Neuronal stem cell (in vitro differentiated cells): ENCODE measurements around the gene PPM1B.
"Not testable (repeated sequence)": the region's sequence is repeated elsewhere in the genome, so short reads cannot be mapped to it uniquely, and the experiment has no call there.

ENCODE experiments used
- DNase-seq: peaks from one replicate; pipeline ENCODE4 v3.0.0-alpha.2; 2013; ENCODE audit warnings: low spot score
- H2AFZ ChIP-seq: one replicate; pipeline ENCODE4 v1.6.1; 2013; ENCODE audit warnings: mild to moderate bottlenecking, low read length, inconsistent platforms
- H2AK5ac ChIP-seq: 2 replicates; pipeline ENCODE4 v1.6.1; 2013; ENCODE audit warnings: low read depth, mild to moderate bottlenecking, inconsistent platforms, low read length, moderate library complexity, mixed read lengths
- H2BK120ac ChIP-seq: 2 replicates; pipeline ENCODE4 v1.6.1; 2013; ENCODE audit warnings: low read depth, mild to moderate bottlenecking, inconsistent platforms, low read length, moderate library complexity, mixed read lengths
- H2BK12ac ChIP-seq: one replicate; pipeline ENCODE4 v1.6.1; 2013; ENCODE audit warnings: low read length, inconsistent platforms
- H2BK15ac ChIP-seq: 2 replicates; pipeline ENCODE4 v1.6.1; 2013; ENCODE audit warnings: mild to moderate bottlenecking, low read length, inconsistent platforms, mixed read lengths
- H2BK5ac ChIP-seq: one replicate; pipeline ENCODE4 v1.6.1; 2013; ENCODE audit warnings: inconsistent platforms, mild to moderate bottlenecking, low read length, moderate library complexity
- H3K14ac ChIP-seq: one replicate; pipeline ENCODE4 v1.6.1; 2013; ENCODE audit warnings: low read length, inconsistent platforms
- H3K18ac ChIP-seq: 2 replicates; pipeline ENCODE4 v1.6.1; 2013; ENCODE audit warnings: low read length, inconsistent platforms
- H3K23ac ChIP-seq: 2 replicates; pipeline ENCODE4 v1.6.1; 2013; ENCODE audit warnings: low read depth, mild to moderate bottlenecking, mixed read lengths, low read length, inconsistent platforms; ENCODE audit not compliant: poor library complexity
- H3K27ac ChIP-seq: replicated peaks from 3 replicates; pipeline ENCODE4 v1.5.1; 2013; ENCODE audit warnings: low read length, inconsistent platforms
- H3K27me3 ChIP-seq, 3 experiments: 2 replicates each; pipeline ENCODE4 v1.6.1; 2013; ENCODE audit warnings: low read length in 3 of 3, mild to moderate bottlenecking in 2 of 3, inconsistent platforms in 1 of 3, low read depth in 1 of 3, mixed read lengths in 1 of 3, moderate library complexity in 1 of 3; ENCODE audit not compliant: control insufficient read depth in 3 of 3, insufficient read depth in 3 of 3
- H3K36me3 ChIP-seq, 2 donors: replicated peaks in 1 of 2; 2 replicates each; pipeline ENCODE4 v1.6.1; 2013; ENCODE audit warnings: low read length in 2 of 2; ENCODE audit not compliant: control insufficient read depth in 2 of 2, insufficient read depth in 2 of 2
- H3K4ac ChIP-seq: 2 replicates; pipeline ENCODE4 v1.6.1; 2013; ENCODE audit warnings: inconsistent platforms, mild to moderate bottlenecking, low read length, moderate library complexity
- H3K4me1 ChIP-seq, 2 donors: 1 replicate in 1 of 2; 2 replicates in 1 of 2; pipeline ENCODE4 v1.6.1; 2013; ENCODE audit warnings: low read length in 2 of 2, low read depth in 1 of 2; ENCODE audit not compliant: control insufficient read depth in 2 of 2, insufficient read depth in 1 of 2
- H3K4me2 ChIP-seq: one replicate; pipeline ENCODE4 v1.6.1; 2013; ENCODE audit warnings: mild to moderate bottlenecking, low read length, inconsistent platforms; ENCODE audit not compliant: insufficient read depth, poor library complexity, severe bottlenecking
- H3K4me3 ChIP-seq, 2 donors: 2 replicates each; pipeline ENCODE4 v1.5.1; 2013; ENCODE audit warnings: low read length in 2 of 2, mild to moderate bottlenecking in 2 of 2, inconsistent platforms in 1 of 2, moderate library complexity in 1 of 2
- H3K79me1 ChIP-seq: one replicate; pipeline ENCODE4 v1.6.1; 2013; ENCODE audit warnings: low read depth, mild to moderate bottlenecking, inconsistent platforms, low read length, moderate library complexity
- H3K9ac ChIP-seq: one replicate; pipeline ENCODE4 v1.6.1; 2013; ENCODE audit warnings: mild to moderate bottlenecking, low read depth, low read length, inconsistent platforms; ENCODE audit not compliant: poor library complexity
- H3K9me3 ChIP-seq, 2 donors: replicated peaks in 1 of 2; 2 replicates each; pipeline versions ENCODE3 to v1.6.1; 2013; ENCODE audit warnings: low read length in 2 of 2, mild to moderate bottlenecking in 2 of 2, inconsistent platforms in 1 of 2, low read depth in 1 of 2, mixed read lengths in 1 of 2, moderate library complexity in 1 of 2; ENCODE audit not compliant: control insufficient read depth in 2 of 2, insufficient read depth in 1 of 2
- H4K8ac ChIP-seq: one replicate; pipeline ENCODE4 v1.6.1; 2013; ENCODE audit warnings: low read depth, mild to moderate bottlenecking, inconsistent platforms, low read length, moderate library complexity
- H4K91ac ChIP-seq: one replicate; pipeline ENCODE4 v1.6.1; 2013; ENCODE audit warnings: low read length, low read depth, mild to moderate bottlenecking, inconsistent platforms; ENCODE audit not compliant: poor library complexity
- WGBS, 2 donors: extraction: QIAGEN DNeasy Blood & Tissue Kit; methylation state at CpG; one replicate each; pipeline ENCODE4 v1.1.7; 2013; ENCODE audit warnings: missing lambda C conversion rate in 2 of 2, mixed read lengths in 1 of 2; ENCODE audit not compliant: insufficient read length in 2 of 2, insufficient replicate concordance in 1 of 2; ENCODE audit errors: extremely low coverage in 2 of 2; 5-methylcytosine and 5-hydroxymethylcytosine counted together

Gene PPM1B

DNA sequence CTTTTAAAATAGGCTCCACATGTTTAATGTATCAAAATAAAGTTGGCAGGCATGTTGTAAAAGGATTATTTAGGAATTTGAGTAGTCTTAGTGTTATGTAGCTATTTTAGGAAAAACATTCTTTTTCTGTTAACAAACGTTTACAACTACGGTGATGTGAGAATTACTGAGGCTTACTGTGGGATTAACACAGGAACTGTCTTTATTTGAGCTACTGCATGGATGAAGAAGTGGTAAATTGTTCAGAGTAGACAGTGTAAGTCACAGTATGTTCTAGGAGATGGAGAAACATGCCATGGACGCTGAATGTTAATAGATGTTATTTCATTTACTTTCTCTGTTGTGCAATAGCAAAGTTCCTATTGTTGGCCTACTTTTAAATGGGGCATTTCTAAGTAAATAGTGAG, 1.6 kb downstream of the PPM1B start:
- Histone ChIP-seq H2BK12ac (no peak overlapping the region), H3K79me1 (peaks cover 6% of the 10 kb centered on the region), H3K27ac (no peak overlapping the region), H3K4me1 (peaks cover 1 to 3% of the 10 kb centered on the region in 2 donors), H3K4me3 (peak overlapping the region in 1 of 2 donors; percentile 91), H3K9ac (no peak overlapping the region), H3K27me3 (no peaks in the 10 kb centered on the region), H3K4me2 (no peak overlapping the region), H3K9me3 (peaks cover 0 to 10% of the 10 kb centered on the region in 2 donors), H3K23ac (no peak overlapping the region), H2AK5ac (no peak overlapping the region), H2AFZ (no peak overlapping the region), H3K18ac (no peak overlapping the region), H3K14ac (no peak overlapping the region), H4K91ac (no peak overlapping the region), H2BK120ac (no peak overlapping the region), H2BK15ac (no peak overlapping the region), H3K36me3 (no peaks in the 10 kb centered on the region), H3K4ac (no peak overlapping the region), H2BK5ac (no peak overlapping the region), H4K8ac (no peak overlapping the region)
- WGBS, 2 donors, result no CpG with 5 or more reads among the region's 3 CpGs
- no peak for DNase-seq

DNA sequence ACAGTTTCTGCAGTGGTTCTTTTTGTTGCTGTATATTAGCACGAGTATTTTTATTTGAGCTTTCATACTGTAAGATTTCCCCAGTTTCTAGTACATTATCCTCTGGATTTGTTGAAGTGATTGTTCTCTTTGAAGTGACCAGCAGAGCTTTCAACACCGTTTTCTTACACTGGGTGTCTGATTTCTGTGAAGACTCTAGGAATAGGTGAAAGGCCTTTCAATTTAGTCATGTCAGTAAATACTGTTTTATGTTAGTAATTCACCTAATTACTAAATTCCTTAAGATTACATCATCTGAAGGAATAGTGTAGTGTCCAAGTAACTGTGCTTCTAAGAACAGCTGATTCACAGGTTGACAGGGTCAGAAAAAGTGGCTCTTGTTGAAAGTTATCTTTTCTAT, 2.3 kb downstream of the PPM1B start:
- H2BK12ac ChIP-seq, result no peak overlapping the region
- peaks cover 2 to 3% of the 10 kb centered on the region in 2 donors for H3K4me1 ChIP-seq
- no peak for DNase-seq

DNA sequence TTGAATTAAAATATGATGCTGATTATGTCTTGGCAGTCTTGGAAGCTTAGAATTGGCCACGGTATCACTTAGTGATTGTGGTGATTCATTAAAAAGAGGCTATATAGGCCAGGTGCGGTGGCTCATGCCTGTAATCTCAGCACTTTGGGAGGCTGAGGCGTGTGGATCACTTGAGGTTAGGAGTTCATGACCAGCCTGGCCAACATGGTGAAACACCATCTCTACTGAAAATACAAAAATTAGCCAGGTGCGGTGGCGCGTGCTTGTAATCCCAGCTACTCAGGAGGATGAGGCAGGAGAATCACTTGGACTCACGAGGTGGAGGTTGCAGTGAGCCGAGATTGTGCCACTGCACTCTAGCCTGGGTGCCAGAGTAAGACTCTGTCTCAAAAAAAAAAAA, 2.8 kb downstream of the PPM1B start:
- no CpG with 5 or more reads among the region's 8 CpGs for WGBS, 2 donors
- H3K27ac ChIP-seq, H2BK15ac ChIP-seq: not testable (repeated sequence)

More for the DNA sequence above, 2.3 kb downstream of the PPM1B start:
- H3K4me3 ChIP-seq, result peak overlapping the region in 1 of 2 donors; percentile 91
- H3K23ac ChIP-seq, result no peak overlapping the region
- H3K18ac ChIP-seq, result no peak overlapping the region
- no peak overlapping the region for H2AFZ ChIP-seq
- no peaks in the 10 kb centered on the region for H3K27me3 ChIP-seq
- H3K4me2 ChIP-seq, result no peak overlapping the region
- H4K8ac ChIP-seq, result no peak overlapping the region
- no peak overlapping the region for H4K91ac ChIP-seq
- H2AK5ac ChIP-seq, result no peak overlapping the region
- H3K9me3 ChIP-seq, result peaks cover 0 to 8% of the 10 kb centered on the region in 2 donors
- H3K4ac ChIP-seq, result no peak overlapping the region
- H2BK15ac ChIP-seq, result no peak overlapping the region
- no CpG with 5 or more reads among the region's 2 CpGs for whole genome bisulfite sequencing, 2 donors
- no peaks in the 10 kb centered on the region for H3K36me3 ChIP-seq
- no peak overlapping the region for H2BK120ac ChIP-seq
- no peak overlapping the region for H3K27ac ChIP-seq
- H3K9ac ChIP-seq, result no peak overlapping the region
- H3K14ac ChIP-seq, result no peak overlapping the region
- no peak overlapping the region for H2BK5ac ChIP-seq
- peaks cover 6% of the 10 kb centered on the region for H3K79me1 ChIP-seq

DNA sequence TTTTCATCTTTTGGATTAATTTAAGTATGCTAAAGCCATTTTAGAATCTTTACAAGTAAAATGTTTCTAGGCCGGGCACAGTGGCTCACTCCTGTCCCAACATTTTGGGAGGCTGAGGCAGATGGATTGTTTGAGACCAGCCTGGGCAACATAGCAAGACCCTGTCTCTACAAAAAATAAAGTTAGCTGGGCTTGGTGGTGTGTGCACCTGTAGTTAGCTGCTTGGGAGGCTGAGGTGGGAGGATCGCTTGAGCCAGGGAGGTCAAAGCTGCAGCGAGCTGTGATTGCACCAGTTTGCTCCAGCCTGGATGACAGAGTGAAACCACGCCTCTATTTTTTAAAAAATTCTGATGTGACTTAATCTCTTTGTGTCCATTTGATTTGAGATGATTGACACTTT, 3.9 kb downstream of the PPM1B start:
- no peak overlapping the region for H2BK15ac ChIP-seq
- no peak overlapping the region for H2BK120ac ChIP-seq
- H3K4me3 ChIP-seq, result no peak overlapping the region
- no peak overlapping the region for H3K27ac ChIP-seq
- H2BK12ac ChIP-seq, result no peak overlapping the region
- H3K18ac ChIP-seq, result no peak overlapping the region
- no peak overlapping the region for H3K23ac ChIP-seq
- H3K4me1 ChIP-seq, result peaks cover 2 to 3% of the 10 kb centered on the region in 2 donors
- H3K9ac ChIP-seq, result no peak overlapping the region
- H3K4ac ChIP-seq, result no peak overlapping the region
- H3K36me3 ChIP-seq, result no peaks in the 10 kb centered on the region
- no peaks in the 10 kb centered on the region for H3K9me3 ChIP-seq
- no peak overlapping the region for H4K8ac ChIP-seq
- H4K91ac ChIP-seq, result no peak overlapping the region
- peaks cover 6% of the 10 kb centered on the region for H3K79me1 ChIP-seq
- DNase-seq, result no peak
- H3K14ac ChIP-seq, result no peak overlapping the region
- no CpG with 5 or more reads among the region's 4 CpGs for WGBS, 2 donors
- no peak overlapping the region for H3K4me2 ChIP-seq
- H3K27me3 ChIP-seq, result no peaks in the 10 kb centered on the region
- no peak overlapping the region for H2BK5ac ChIP-seq
- H2AFZ ChIP-seq, result no peak overlapping the region
- H2AK5ac ChIP-seq, result no peak overlapping the region

More for the DNA sequence above, 2.8 kb downstream of the PPM1B start:
- H2BK120ac ChIP-seq, H3K14ac ChIP-seq, H2AK5ac ChIP-seq, H3K27me3 ChIP-seq, H2BK5ac ChIP-seq, DNase-seq, H2AFZ ChIP-seq, H3K36me3 ChIP-seq, H3K79me1 ChIP-seq, H3K4ac ChIP-seq, H2BK12ac ChIP-seq, H3K9ac ChIP-seq, H4K91ac ChIP-seq, H3K4me1 ChIP-seq, H3K18ac ChIP-seq, H3K23ac ChIP-seq, H4K8ac ChIP-seq, H3K4me3 ChIP-seq, H3K9me3 ChIP-seq: not testable (repeated sequence)
- peak overlapping the region; percentile 4 for H3K4me2 ChIP-seq
